ENCODE results near the gene RNF150.

- TF ChIP-seq ELK1 (IDR thresholded peaks at IDR 0.05; ENCODE audit: borderline replicate concordance, low read depth, low read length) (no peak), CTCF (conservative IDR thresholded peaks at IDR 0.05; ENCODE audit: low read depth, low read length) (no peak), POLR2A (IDR thresholded peaks at IDR 0.05; ENCODE audit: low read depth, low read length) (no peak), MAFK (IDR thresholded peaks at IDR 0.05; ENCODE audit: low read depth, low read length) (no peak), RAD21 (IDR thresholded peaks at IDR 0.05; ENCODE audit: low read length) (no peak)
Measured at GRCh38 chr4:141120036-141120593, 13.2 kb downstream of the RNF150 start.
